Kidney tubule cell (primary cell): Measurements from ENCODE around the gene ABCE1.
A peak's percentile ranks its signal among the peaks of the same experiment; 100 is the strongest.

Experiments used
- DNase-seq: peaks from one replicate; pipeline ENCODE4 v3.0.0-alpha.2; 2018; ENCODE audit warnings: low spot score

ABCE1 gene

DNA sequence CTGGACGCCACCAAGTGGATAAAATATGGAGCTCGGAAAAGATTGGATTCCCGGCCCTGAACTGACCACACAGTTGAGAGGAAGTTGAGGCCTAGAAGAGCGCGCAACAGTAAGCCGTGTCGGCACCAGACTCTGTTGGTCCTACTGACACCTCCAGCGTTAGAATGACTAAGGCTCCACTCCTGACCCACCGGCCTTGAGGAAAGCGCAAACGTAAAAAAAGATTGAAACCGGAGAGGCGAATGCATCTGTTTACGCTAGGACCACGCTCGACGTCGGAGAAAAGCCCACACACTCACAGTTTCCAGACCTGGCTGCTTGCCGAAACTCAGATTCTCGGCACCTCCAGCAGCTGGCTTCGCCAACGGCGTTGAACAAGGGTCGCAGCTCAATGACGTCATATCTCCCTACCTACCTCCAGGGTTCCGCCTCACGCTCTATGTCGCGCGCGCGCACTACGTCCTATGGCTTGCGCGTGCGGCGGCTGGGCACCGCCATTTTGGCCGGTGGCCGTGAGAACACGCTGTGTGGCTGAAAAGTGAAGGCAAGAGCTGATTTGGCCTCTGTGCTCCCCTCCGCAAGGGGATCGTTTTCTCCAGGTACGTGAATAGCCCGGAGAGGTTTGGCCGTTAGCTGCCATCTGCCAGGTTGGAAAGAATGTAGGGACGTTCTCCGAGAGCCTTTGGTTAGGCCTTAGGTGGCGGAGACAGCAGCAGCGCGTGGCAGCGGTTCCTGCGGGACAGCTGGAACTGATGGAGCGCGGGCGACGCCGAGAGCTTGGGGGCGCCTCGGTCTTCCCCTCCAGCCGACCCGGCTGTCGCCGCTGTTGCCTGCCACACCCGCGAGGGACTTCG, at the start of gene ABCE1, which contains the start of gene ANAPC10:
TSS of gene ABCE1 (plus strand) at position 491 of the 854 bp plus-strand sequence. CDS start 6,102 bp downstream, outside the sequence.
TSS of gene ANAPC10 (minus strand) at position 376 of the 854 bp plus-strand sequence. CDS start 2,097 bp downstream, outside the sequence.
- peak; percentile 98 for DNase-seq

DNA sequence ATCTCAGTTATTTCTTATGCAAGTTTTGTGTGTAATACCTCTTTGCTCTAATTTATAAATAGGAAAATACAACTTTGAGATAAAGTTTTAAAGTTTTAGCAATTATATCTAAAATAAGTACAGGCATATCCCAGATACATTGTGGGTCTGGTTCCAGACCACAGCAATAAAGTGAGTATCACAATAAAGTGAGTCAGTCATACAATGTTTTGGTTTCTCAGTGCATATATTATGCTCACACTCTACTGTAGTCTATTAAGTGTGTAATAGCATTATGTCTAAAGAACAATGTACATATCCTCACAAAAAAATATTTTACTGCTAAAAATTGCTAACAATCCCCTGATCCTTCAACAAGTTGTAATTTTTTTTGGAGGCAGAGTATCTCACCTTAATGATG, 49.3 kb upstream of the ABCE1 start:
- no peak for DNase-seq

- no peak for DNase-seq
These were observed 48.9 kb upstream of the ABCE1 start for GRCh38 chr4:145049241-145049640.

DNA sequence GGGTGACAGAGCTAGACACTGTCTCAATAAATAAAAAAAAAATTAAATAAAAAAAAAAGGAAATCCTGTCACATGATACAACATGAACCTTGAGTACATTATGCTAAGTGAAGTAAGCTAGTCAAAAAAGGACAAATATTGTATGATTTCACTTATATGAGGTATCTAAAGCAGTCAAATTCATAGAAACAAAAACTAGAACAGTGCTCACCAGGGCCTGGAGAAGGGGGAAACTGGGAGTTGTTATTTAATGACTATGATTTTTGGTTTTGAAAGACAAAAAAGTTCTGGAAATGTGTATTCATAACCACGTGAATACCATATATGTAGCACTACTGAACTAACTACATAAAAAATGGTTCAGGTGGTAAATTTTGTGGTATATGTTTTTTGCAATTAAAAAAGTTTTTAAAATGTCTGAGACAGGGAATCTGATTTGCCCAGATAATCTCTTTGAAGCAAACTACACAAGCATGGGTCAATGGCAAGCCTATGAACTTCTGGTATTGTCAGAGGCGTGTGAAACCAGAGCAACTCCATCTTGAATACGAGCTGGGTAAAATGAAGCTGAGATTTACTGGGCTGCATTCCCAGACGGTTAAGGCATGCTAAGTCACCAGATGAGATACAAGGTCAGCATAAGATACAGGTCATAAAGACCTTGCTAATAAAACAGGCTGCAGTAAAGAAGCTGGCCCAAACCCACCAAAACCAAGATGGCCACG, 42.4 kb upstream of the ABCE1 start:
- DNase-seq: no peak

DNA sequence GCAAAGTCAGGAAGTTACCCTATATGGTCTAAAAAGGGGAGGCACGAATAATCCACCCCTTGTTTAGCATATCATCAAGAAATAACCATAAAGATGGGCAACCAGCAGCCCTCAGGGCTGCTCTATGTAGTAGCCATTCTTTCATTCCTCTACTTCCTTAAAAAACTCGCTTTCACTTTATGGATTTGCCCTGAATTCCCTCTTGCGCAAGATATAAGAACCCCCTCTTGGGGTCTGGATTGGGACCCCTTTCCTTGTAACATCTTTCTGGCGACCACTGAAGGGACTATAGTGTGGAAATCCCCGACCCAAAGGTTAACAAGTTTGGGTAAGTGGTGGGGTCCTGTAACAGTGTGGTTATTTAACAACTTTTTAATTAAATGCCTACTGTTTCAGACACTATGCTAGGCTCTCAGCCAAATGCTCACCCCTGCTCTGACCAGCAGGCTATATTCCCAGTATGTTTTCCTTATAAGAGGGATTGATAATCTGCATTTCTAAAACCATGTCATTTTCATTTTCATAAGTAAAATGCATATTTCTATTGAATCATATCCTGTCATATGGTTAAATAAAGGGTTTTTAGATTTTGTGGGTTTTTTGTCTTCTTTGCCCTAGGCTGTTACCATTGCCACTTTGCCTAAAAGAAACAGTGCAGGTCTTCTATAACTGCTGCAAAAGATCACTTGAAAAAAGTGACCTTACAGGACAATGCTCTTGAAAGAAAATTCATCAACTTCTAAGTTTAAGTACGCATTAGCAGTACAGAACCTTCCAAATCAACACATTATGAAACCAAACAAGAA, 41.6 kb upstream of the ABCE1 start:
- DNase-seq: no peak

DNA sequence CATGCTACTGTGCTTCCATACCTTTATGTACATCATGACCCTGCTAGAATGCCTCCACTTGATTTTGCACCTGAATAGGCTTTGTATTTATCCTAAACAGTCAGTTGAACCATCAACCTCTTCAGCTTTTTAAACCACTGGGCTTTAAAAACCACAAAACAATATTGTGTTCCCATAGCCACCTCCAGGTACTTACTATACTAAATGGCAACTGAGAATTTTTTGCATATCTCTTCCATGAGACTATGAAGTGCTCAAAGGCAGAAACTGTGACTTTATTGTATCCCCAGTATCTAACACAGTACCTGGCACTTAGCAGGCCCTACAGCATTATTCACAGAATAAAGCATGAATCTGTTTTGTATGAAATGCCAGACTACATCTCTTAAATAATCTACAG, 39.9 kb upstream of the ABCE1 start:
- DNase-seq: peak; percentile 56

GRCh38 chr4:145061318-145061920, 36.7 kb upstream of the ABCE1 start:
- DNase-seq: peak; percentile 65

DNA sequence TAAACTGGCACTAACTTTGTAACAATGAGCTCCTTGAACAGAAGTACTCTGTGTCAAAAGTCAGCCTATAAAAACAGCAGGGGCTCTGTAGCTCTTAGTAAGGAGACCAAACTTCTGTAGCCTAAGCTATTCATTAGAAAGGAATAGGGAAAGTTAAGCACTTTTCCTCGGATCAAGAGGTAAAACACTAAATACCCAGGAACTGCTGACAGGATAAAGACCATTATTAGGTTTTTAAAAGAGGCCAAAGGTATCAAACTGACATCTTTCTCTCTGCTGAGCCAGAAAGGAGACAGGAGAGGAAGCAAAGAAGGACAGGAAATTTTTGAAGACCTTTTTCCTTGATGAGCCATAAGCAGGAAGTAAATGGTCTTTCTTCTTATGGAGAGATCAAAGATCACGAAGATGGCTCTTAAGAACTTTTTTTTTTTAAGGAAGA, 32.0 kb upstream of the ABCE1 start:
- DNase-seq: peak; percentile 35

DNA sequence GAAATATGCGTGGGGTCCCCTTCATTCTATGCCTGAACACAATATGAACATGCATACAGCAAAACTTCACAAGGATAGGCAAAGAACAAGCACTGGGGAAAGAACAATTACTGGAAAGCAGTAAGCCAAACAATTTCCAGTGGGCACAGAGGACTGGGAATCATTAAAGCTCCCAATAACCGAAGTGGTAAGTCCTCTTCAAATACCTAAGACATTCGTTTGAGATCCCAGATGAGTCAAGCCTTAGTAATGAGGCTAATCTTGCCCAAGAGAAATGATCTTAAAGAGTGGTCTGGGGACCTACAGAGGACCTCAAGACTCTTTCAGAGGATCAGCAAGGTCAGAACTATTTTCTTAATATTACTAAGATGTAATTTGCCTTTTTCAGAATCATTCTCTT, 28.8 kb upstream of the ABCE1 start:
- peak; percentile 27 for DNase-seq

- DNase-seq: no peak
These were observed 26.6 kb upstream of the ABCE1 start for GRCh38 chr4:145071560-145071959.

- DNase-seq: no peak
These were observed 22.2 kb upstream of the ABCE1 start for GRCh38 chr4:145075742-145076468.

DNA sequence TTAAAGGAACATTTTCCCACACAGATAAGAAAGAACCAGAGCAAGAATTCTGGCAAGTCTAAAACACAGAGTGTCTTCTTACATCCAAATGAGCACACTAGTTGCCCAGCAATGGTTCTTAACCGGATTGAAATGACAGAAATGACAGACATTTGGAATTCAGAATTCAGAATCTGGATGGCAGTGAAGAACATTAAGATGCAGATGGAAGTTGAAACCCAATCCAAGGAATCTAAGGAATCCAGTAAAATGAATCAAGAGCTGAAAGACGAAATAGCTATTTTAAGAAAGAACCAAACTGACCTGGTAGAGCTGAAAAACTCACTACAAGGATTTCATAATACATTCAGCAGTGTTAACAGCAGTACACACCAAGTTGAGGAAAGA, 21.6 kb upstream of the ABCE1 start:
- no peak for DNase-seq

- DNase-seq: no peak
These were observed 16.4 kb upstream of the ABCE1 start for GRCh38 chr4:145081756-145082155.

DNA sequence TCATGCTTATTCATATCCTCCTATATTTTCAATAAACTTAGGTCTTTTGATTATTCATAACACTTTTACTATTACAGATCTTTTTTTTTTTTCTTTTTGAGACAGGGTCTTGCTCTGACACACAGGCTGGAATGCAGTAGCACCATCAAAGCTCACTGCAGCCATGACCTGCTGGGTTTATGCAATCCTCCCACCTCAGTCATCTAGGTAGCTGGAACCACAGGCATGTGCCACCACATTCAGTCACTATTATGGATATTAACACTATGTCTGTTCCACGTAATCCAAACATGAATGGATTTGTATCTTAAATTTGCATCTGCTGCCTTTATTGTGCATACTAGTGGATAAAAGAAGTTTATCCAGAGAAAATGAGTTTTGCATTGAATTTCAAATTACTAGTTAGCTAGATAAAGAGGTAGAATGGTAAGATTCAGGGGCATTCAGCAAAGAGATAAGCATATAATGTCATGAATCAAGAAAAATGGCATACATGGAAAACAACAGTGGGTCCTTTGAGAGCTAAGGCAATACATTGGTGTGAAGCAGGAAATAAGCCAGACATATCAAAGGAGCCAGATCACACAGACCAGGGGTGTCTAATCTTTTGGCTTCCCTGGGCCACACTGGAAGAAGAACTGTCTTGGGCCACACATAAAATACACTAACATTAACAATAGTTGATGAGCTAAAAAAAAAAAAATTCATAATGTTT, 14.1 kb upstream of the ABCE1 start:
- peak; percentile 79 for DNase-seq

GRCh38 chr4:145090380-145090779, 7.7 kb upstream of the ABCE1 start:
- DNase-seq: no peak

DNA sequence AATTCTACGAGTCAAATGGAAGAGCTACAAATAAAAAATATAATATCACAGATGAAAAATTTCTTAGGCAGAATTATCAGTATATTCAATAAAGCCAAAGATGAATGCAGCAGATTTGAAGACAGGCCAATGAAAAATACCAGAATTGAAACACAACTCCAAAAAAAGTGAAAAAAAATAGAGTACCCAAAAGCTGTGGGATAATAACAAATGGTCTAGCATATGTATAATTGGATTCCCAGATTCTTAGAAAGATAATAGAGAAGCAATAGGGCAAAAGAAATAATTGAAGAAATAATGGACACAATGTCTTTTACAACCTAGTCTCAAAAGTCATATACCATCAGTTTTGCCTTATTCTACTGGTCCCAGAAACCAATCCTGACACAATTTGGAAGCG, 4.5 kb upstream of the ABCE1 start:
- no peak for DNase-seq

DNA sequence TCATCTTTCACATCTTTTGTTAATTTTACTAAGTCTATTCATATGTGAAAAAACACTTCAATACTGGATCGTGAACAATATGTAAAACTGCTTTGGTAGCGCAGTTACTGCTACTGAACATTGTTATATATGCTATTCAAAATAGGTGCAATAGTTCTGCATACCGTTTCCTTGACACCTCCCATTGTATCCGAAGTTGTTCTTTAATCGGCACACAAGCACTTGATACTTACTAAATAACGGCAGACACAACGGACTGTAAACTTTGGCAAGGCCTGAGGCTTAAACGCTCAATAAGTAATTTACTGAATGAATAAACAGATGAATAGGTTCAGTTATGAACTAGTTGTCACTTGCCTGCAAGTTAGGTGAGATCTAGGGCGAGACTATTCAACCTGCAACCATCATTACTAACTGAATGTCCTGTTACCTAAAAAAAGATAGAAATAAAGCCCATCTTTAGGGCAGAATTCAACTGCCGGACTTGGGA, 735 bp upstream of the ABCE1 start:
- DNase-seq: no peak

- peak; percentile 62 for DNase-seq
These were observed 545 bp downstream of the ABCE1 start for GRCh38 chr4:145098675-145099037.

DNA sequence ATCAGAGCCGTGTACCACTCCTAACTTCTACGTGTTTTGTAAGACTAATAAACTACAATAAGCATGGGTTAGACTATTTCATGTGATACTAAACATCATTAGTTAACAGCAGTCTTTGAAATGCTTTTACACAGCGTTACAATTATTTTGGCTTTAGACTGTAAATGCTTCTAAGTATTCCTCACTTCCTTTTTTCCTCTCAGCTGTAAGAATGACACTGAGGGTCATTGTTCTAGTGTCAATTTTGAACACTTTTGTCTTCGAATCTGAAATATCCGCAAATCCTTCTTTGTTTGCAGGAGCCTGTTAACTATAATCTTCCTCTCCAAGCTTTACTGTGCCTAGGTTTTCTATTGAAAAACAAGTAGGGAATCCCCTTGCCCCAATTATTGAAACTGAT, 1.5 kb downstream of the ABCE1 start:
- DNase-seq: no peak

DNA sequence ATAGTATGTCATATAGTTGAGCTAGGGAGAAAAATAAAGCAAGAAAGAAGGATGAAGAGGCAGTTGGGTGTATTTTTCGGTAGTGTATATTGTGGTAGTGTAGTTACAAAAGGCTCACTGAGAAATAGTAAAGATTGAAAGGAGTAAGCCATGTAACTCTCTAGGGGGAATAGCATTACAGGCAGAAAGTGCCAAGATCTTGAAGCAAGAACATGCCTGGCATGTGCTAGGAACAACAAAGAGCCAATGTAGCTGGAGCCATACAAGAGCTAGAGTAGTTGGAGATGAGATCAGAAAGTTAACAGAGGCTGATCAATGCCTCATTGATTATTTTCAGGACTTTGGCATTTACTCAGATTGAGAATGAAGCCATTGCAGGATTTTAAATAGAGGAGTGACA, 3.0 kb downstream of the ABCE1 start:
- DNase-seq: no peak
